GM23338 (cell line): Measurements from ENCODE around the gene NEO1.

Experiments
- CREB1 ChIP-seq: fragments of 250-450 bp; sonication (Bioruptor Pico); IDR thresholded peaks from 2 replicates; pipeline ENCODE4 v1.5.0; 2020; ENCODE audit warnings: low read depth, mild to moderate bottlenecking, moderate library complexity
- CTCF ChIP-seq, 2 experiments: fragments of 200-600 bp in 1 of 2; sonication (generic) in 1 of 2; conservative IDR thresholded peaks; 2 replicates each; pipeline versions ENCODE4 v1.5.1 to v1.6.1; 2016 to 2017; ENCODE audit warnings: antibody characterized with exemption in 2 of 2, low read depth in 2 of 2, mild to moderate bottlenecking in 2 of 2, moderate library complexity in 1 of 2
- ETS1 ChIP-seq: IDR thresholded peaks from 2 replicates; pipeline ENCODE4 v1.6.1; 2016; ENCODE audit warnings: antibody characterized with exemption
- EZH2 ChIP-seq: fragments of 200-600 bp; sonication (generic); IDR thresholded peaks from one replicate; pipeline ENCODE4 v1.8.0; 2017; ENCODE audit warnings: antibody characterized with exemption, mild to moderate bottlenecking, low read depth; ENCODE audit not compliant: unreplicated experiment
- EZH2phosphoT487 ChIP-seq: fragments of 200-600 bp; sonication (generic); IDR thresholded peaks from one replicate; pipeline ENCODE4 v1.8.1; 2018; ENCODE audit warnings: antibody characterized with exemption; ENCODE audit not compliant: unreplicated experiment
- JUNB ChIP-seq: IDR thresholded peaks from one replicate; pipeline ENCODE4 v1.6.1; 2016; ENCODE audit warnings: antibody characterized with exemption; ENCODE audit not compliant: unreplicated experiment
- POLR2AphosphoS5 ChIP-seq: IDR thresholded peaks from 2 replicates; pipeline ENCODE4 v1.6.1; 2016; ENCODE audit warnings: antibody characterized with exemption, low read depth
- REST ChIP-seq: IDR thresholded peaks from one replicate; pipeline ENCODE4 v1.6.1; 2018; ENCODE audit warnings: antibody characterized with exemption; ENCODE audit not compliant: unreplicated experiment
- STAT1 ChIP-seq: IDR thresholded peaks from one replicate; pipeline ENCODE4 v1.6.1; 2016; ENCODE audit warnings: antibody characterized with exemption; ENCODE audit not compliant: unreplicated experiment
- ZNF114 ChIP-seq: fragments of 250-450 bp; sonication (Bioruptor Pico); IDR thresholded peaks from 2 replicates; pipeline ENCODE4 v1.5.0; 2020; ENCODE audit warnings: mild to moderate bottlenecking, moderate library complexity
- ZNF331 ChIP-seq: fragments of 250-450 bp; sonication (Bioruptor Pico); IDR thresholded peaks from 2 replicates; pipeline ENCODE4 v1.5.0; 2020; ENCODE audit warnings: low read depth, mild to moderate bottlenecking, moderate library complexity
- ZNF462 ChIP-seq: fragments of 250-450 bp; sonication (Bioruptor Pico); IDR thresholded peaks from 2 replicates; pipeline ENCODE4 v1.5.0; 2020; ENCODE audit warnings: mild to moderate bottlenecking, moderate library complexity

GRCh38 chr15:73051391-73051806 is 864 bp upstream of the NEO1 start:
- TF ChIP-seq EZH2phosphoT487 (no peak), ZNF114 (CRISPR knock-in tag) (no peak), CTCF (conservative IDR thresholded peaks at IDR 0.05; ENCODE audit: low read depth in 2 of 2) (no peak), POLR2AphosphoS5 (no peak), EZH2 (no peak), CREB1 (no peak), REST (no peak), JUNB (no peak), ZNF462 (CRISPR knock-in tag) (no peak), STAT1 (no peak), ETS1 (no peak), ZNF331 (CRISPR knock-in tag) (no peak)
